K562 (cell line): Measurements from ENCODE around the gene SLBP. TPM values are rescaled to one million over a fixed set of nuclear protein-coding genes. Genes with fewer than 3 reads are reported as not detected.

Source experiments
- ATAC-seq: fragments of 200-7000 bp; cut with Tn5 transposase; 3 replicates; pipeline ENCODE4 v1.9.1; 2020; ENCODE audit warnings: moderate library complexity
- BruUV-seq: library from RNA; stranded (reverse); fragments of 400-500 nt; replicated peaks from 2 replicates; lab custom pipeline; 2021; lab: Mats Ljungman, UMichigan
- CTCF ChIA-PET: fragments of 300-600 bp; formaldehyde crosslinking; extraction: SDS; loops from one replicate; lab custom pipeline; 2021; ENCODE audit warnings: low intra/inter-chr PET ratio; lab: Yijun Ruan, JAX
- POLR2A ChIA-PET: fragments of 300-600, 350-650 bp; sonication (Branson Sonifier 250); formaldehyde crosslinking; extraction: SDS; loops from one replicate; lab custom pipeline; 2021; ENCODE audit warnings: antibody characterized with exemption, inconsistent platforms; lab: Yijun Ruan, JAX
- DNase-seq, 4 experiments: peaks; one replicate each; pipeline versions ENCODE4 v3.0.0 to v3.0.0-alpha.2; 2011 to 2018; ENCODE audit warnings: low spot score in 3 of 4, mixed read lengths in 3 of 4; ENCODE audit errors: extremely low read depth in 1 of 4
- FAIRE-seq: peaks from 2 replicates; lab custom pipeline; 2011; peaks lifted over from hg19 to GRCh38; lab: Jason Lieb, UNC
- H2AFZ ChIP-seq: 2 replicates; pipeline ENCODE4 v1.6.0; 2011; ENCODE audit warnings: low read depth, low read length, control low read depth, inconsistent platforms
- H3K27ac ChIP-seq: fragments of 200-600 bp; 3 replicates; pipeline ENCODE4 v1.8.0; 2011; ENCODE audit warnings: low read depth, mild to moderate bottlenecking, control low read depth, inconsistent platforms, low read length, moderate library complexity, mixed read lengths; ENCODE audit errors: extremely low read depth
- H3K27me3 ChIP-seq, 2 experiments: fragments of 300-600 bp in 1 of 2; 2 replicates in 1 of 2; 3 replicates in 1 of 2; pipeline versions ENCODE4 v1.6.0 to v1.8.0; 2011; ENCODE audit warnings: inconsistent platforms in 2 of 2, low read length in 2 of 2, mild to moderate bottlenecking in 1 of 2, mixed read lengths in 1 of 2, moderate library complexity in 1 of 2; ENCODE audit not compliant: control insufficient read depth in 2 of 2, insufficient read depth in 2 of 2
- H3K36me3 ChIP-seq: fragments of 300-600 bp; 3 replicates; pipeline ENCODE4 v1.8.0; 2011; ENCODE audit warnings: mild to moderate bottlenecking, low read length, inconsistent platforms; ENCODE audit not compliant: control insufficient read depth, insufficient read depth
- H3K4me1 ChIP-seq, 2 experiments: fragments of 200-600 bp in 1 of 2; replicated peaks in 1 of 2; 2 replicates in 1 of 2; 3 replicates in 1 of 2; pipeline versions ENCODE4 v1.5.1 to v1.8.0; 2011; ENCODE audit warnings: inconsistent platforms in 2 of 2, low read length in 2 of 2, mild to moderate bottlenecking in 1 of 2, mixed read lengths in 1 of 2, moderate library complexity in 1 of 2; ENCODE audit not compliant: control insufficient read depth in 2 of 2, insufficient read depth in 2 of 2
- H3K4me2 ChIP-seq: 2 replicates; pipeline ENCODE4 v1.6.1; 2011; ENCODE audit warnings: low read length, control low read depth, inconsistent platforms, mixed read lengths; ENCODE audit not compliant: insufficient read depth
- H3K4me3 ChIP-seq: fragments of 200-600 bp; sonication (generic), shearing (Covaris generic); 2 replicates; pipeline ENCODE4 v1.5.1; 2016; ENCODE audit warnings: control low read depth, inconsistent platforms
- H3K79me2 ChIP-seq: fragments of 200-600 bp; 3 replicates; pipeline ENCODE4 v1.8.0; 2011; ENCODE audit warnings: low read length, inconsistent platforms; ENCODE audit not compliant: control insufficient read depth, insufficient read depth
- H3K9ac ChIP-seq, 2 experiments: 2 replicates each; pipeline versions ENCODE4 v1.6.0 to v1.6.1; 2011; ENCODE audit warnings: low read depth in 2 of 2, low read length in 2 of 2, control low read depth in 1 of 2, inconsistent platforms in 1 of 2, mild to moderate bottlenecking in 1 of 2, mixed read lengths in 1 of 2; ENCODE audit not compliant: insufficient read depth in 1 of 2
- H3K9me1 ChIP-seq: one replicate; pipeline ENCODE4 v1.6.0; 2011; ENCODE audit warnings: inconsistent platforms, mild to moderate bottlenecking, low read length, moderate library complexity; ENCODE audit not compliant: control insufficient read depth, insufficient read depth
- H3K9me3 ChIP-seq: replicated peaks from 2 replicates; pipeline ENCODE4 v1.5.1; 2011; ENCODE audit warnings: low read depth, low read length, inconsistent platforms; ENCODE audit not compliant: control insufficient read depth, insufficient read depth
- H4K20me1 ChIP-seq: replicated peaks from 2 replicates; pipeline ENCODE4 v1.6.1; 2011; ENCODE audit warnings: low read length, inconsistent platforms, mixed read lengths; ENCODE audit not compliant: control insufficient read depth, insufficient read depth
- BCOR ChIP-seq: fragments of 450-650 bp; IDR thresholded peaks from 2 replicates; pipeline ENCODE4 v1.6.1; 2016
- CHD1 ChIP-seq: fragments of 200-600 bp; sonication (generic); IDR thresholded peaks from one replicate; pipeline ENCODE4 v1.6.1; 2012; ENCODE audit warnings: mild to moderate bottlenecking, moderate library complexity, low read length, inconsistent platforms
- MAFG ChIP-seq: fragments of 450-650 bp; conservative IDR thresholded peaks from 2 replicates; pipeline ENCODE4 v1.6.1; 2016; ENCODE audit warnings: missing genetic modification characterization, missing compliant biosample characterization
- NCOA4 ChIP-seq: fragments of 450-650 bp; IDR thresholded peaks from 2 replicates; pipeline ENCODE4 v1.6.1; 2018; ENCODE audit warnings: mild to moderate bottlenecking; ENCODE audit not compliant: partially characterized antibody
- NFIC ChIP-seq: fragments of 450-650 bp; IDR thresholded peaks from 2 replicates; pipeline ENCODE4 v1.6.1; 2017; ENCODE audit warnings: mild to moderate bottlenecking, inconsistent platforms
- RBM25 ChIP-seq: fragments of 200-400 bp; formaldehyde crosslinking; IDR thresholded peaks from 2 replicates; pipeline ENCODE4 v1.6.1; 2018; ENCODE audit warnings: low read length, low read depth, moderate library complexity; ENCODE audit not compliant: severe bottlenecking
- ZNF668 ChIP-seq: fragments of 250-450 bp; sonication (Bioruptor Pico); IDR thresholded peaks from 2 replicates; pipeline ENCODE4 v1.8.0; 2022; ENCODE audit warnings: mild to moderate bottlenecking, inconsistent platforms
- WGBS: fragments of 100-300 bp; shearing (Covaris generic); methylation state at CpG from one replicate; pipeline ENCODE4 v1.1.6; 2016; ENCODE audit warnings: low coverage, mixed read lengths; ENCODE audit not compliant: insufficient coverage; ENCODE audit errors: missing lambda C conversion rate; 5-methylcytosine and 5-hydroxymethylcytosine counted together
- in situ Hi-C: fragments of 300-500 bp; cut with MboI; formaldehyde crosslinking; loops from 4 replicates; pipeline ENCODE4 v1.15.0; 2018; ENCODE audit warnings: inconsistent platforms, mixed read lengths
- intact Hi-C: fragments of 100-400 bp; cut with micrococcal nuclease; formaldehyde crosslinking; loops from 2 replicates; pipeline ENCODE4 v1.14.2; 2022
- polyA plus RNA-seq, 8 experiments: library from polyadenylated mRNA; depleted of rRNA in 4 of 8; stranded (reverse) in 5 of 8; unstranded in 3 of 8; fragments of >200 nt; fragmentation: Nextera tagmentation in 2 of 8; fragmentation: Illumina TruSeq in 1 of 8; extraction: Ambion mirVana in 2 of 8; extraction: Trizol in 1 of 8; gene quantifications; 2 replicates each; pipeline versions ENCODE4 v1.2.1 to v1.2.3, GENCODE V29; 2011 to 2014; ENCODE audit warnings: inconsistent platforms in 1 of 8, missing spikeins in 1 of 8
- total RNA-seq, 7 experiments: library from RNA; depleted of rRNA in 6 of 7; stranded (reverse); fragments of >200 nt in 6 of 7; fragmentation: Illumina TruSeq in 2 of 7; extraction: Trizol in 2 of 7; gene quantifications; 2 replicates each; pipeline versions ENCODE4 v1.2.1 to v1.2.3, GENCODE V29; 2011 to 2021; ENCODE audit warnings: low replicate concordance in 1 of 7

Gene SLBP
- total and polyA plus RNA-seq, 9 of the 15 experiments (the other 6 are each of a cell fraction or from before 2014, with no cell fraction given): 49.4 to 221 (median 162) TPM

- Histone ChIP-seq H3K9ac (peak overlapping the region in 1 of 2 experiments; percentile 86; a peak in 2 of 4 replicates), H3K79me2 (no peaks in the 10 kb centered on the region), H3K4me1 (peaks cover 8 to 31% of the 10 kb centered on the region in 2 experiments; a peak in 3 of 5 replicates), H3K9me1 (peaks cover 3% of the 10 kb centered on the region), H2AFZ (no peak overlapping the region), H3K4me3 (no peak overlapping the region), H3K9me3 (no peaks in the 10 kb centered on the region), H3K27me3 (no peaks in the 10 kb centered on the region), H4K20me1 (no peaks in the 10 kb centered on the region), H3K27ac (no peak overlapping the region; the same call in 2 of the 3 replicates), H3K36me3 (peaks cover 12% of the 10 kb centered on the region; the same call in 2 of the 3 replicates), H3K4me2 (no peak overlapping the region)
- ATAC-seq: no peak
- no peak for DNase-seq
- ChIA-PET CTCF (no interaction called here), POLR2A (interaction anchor here (0.6 kb wide), 1 partner anchor 9 kb away, joined by 4 read pairs; no protein-coding TSS in a partner anchor)
- no TSS peak for BruUV-seq
- 34% methylated on average over 7 of the region's 7 CpGs for WGBS
- peak; percentile 58 for FAIRE-seq
- in situ Hi-C loops (no loop called here), intact Hi-C loops (no loop called here)
- TF ChIP-seq CHD1 (no peak), RBM25 (peak; percentile 56), MAFG (tag) (no peak), NFIC (0 out of 2 replicates have a peak, but pooled peaks have one; percentile 8), NCOA4 (no peak), ZNF668 (CRISPR knock-in tag) (no peak), BCOR (peak; percentile 40; the same call in 1 of the 2 replicates)
Measured at GRCh38 chr4:1686440-1687036, 25.6 kb downstream of the SLBP start.
